ENCODE measurements around the gene PFKL. TPM values are rescaled to one million over a fixed set of nuclear protein-coding genes. Genes with fewer than 3 reads are reported as not detected.

PFKL gene
- total RNA-seq, 1 experiment from 2014 or later: 134 TPM

GRCh38 chr21:44330698-44331097 lies 30.8 kb downstream of the PFKL start:
- Mint-ChIP-seq H3K4me3 (no peak overlapping the region), H3K4me1 (no peaks in the 10 kb centered on the region), H3K27me3 (ENCODE audit: low read depth) (no peaks in the 10 kb centered on the region), H3K9me3 (no peaks in the 10 kb centered on the region), H3K36me3 (no peaks in the 10 kb centered on the region), H3K27ac (no peak overlapping the region)
- TF ChIP-seq TCF7 (CRISPR knock-in tag; IDR thresholded peaks at IDR 0.05; ENCODE audit: low read depth) (no peak), ZNF121 (CRISPR knock-in tag; IDR thresholded peaks at IDR 0.05) (no peak), E2F5 (CRISPR knock-in tag; IDR thresholded peaks at IDR 0.05) (no peak), USF2 (CRISPR knock-in tag; IDR thresholded peaks at IDR 0.05) (no peak), ZNF263 (CRISPR knock-in tag; IDR thresholded peaks at IDR 0.05; ENCODE audit: low read depth) (no peak), MXD4 (CRISPR knock-in tag; IDR thresholded peaks at IDR 0.05; ENCODE audit: borderline replicate concordance) (no peak), ZNF671 (CRISPR knock-in tag; IDR thresholded peaks at IDR 0.05) (no peak), MYBL2 (CRISPR knock-in tag; IDR thresholded peaks at IDR 0.05) (no peak), ZNF532 (CRISPR knock-in tag; IDR thresholded peaks at IDR 0.05; ENCODE audit: borderline replicate concordance) (no peak), TEAD4 (CRISPR knock-in tag; IDR thresholded peaks at IDR 0.05) (no peak), JAZF1 (CRISPR knock-in tag; IDR thresholded peaks at IDR 0.05) (no peak), ZNF232 (CRISPR knock-in tag; IDR thresholded peaks at IDR 0.05) (no peak), CDX4 (CRISPR knock-in tag; IDR thresholded peaks at IDR 0.05; ENCODE audit: borderline replicate concordance) (no peak), SOX15 (CRISPR knock-in tag; IDR thresholded peaks at IDR 0.05) (no peak), CREM (CRISPR knock-in tag; IDR thresholded peaks at IDR 0.05) (no peak)
- POLR2A ChIA-PET: no interaction called here
- ATAC-seq (no peak), DNase-seq (ENCODE audit: low spot score) (no peak)
- CTCF ChIA-PET: interaction anchor here (0.6 to 1.9 kb wide), 3 partner anchors 33 to 126 kb away, joined by 3 to 6 read pairs (median 6); partner anchors contain the start of gene LRRC3

GRCh38 chr21:44331209-44331608 lies 31.4 kb downstream of the PFKL start:
- Mint-ChIP-seq H3K4me3 (no peak overlapping the region), H3K4me1 (no peaks in the 10 kb centered on the region), H3K27me3 (ENCODE audit: low read depth) (no peaks in the 10 kb centered on the region), H3K9me3 (no peaks in the 10 kb centered on the region), H3K27ac (no peak overlapping the region), H3K36me3 (no peaks in the 10 kb centered on the region)
- POLR2A ChIA-PET: no interaction called here
- CTCF ChIA-PET: interaction anchor here (0.5 to 1.9 kb wide), 4 partner anchors 34 to 159 kb away, joined by 3 to 6 read pairs (median 4); no protein-coding TSS in a partner anchor
- ATAC-seq (no peak), DNase-seq (ENCODE audit: low spot score) (no peak)
- no peak for TF ChIP-seq AFF4 (CRISPR knock-in tag; IDR thresholded peaks at IDR 0.05; ENCODE audit: borderline replicate concordance)
- TF ChIP-seq MLX (CRISPR knock-in tag; IDR thresholded peaks at IDR 0.05): no peak
- no peak for TF ChIP-seq ZNF232 (CRISPR knock-in tag; IDR thresholded peaks at IDR 0.05)
- TF ChIP-seq CREM (CRISPR knock-in tag; IDR thresholded peaks at IDR 0.05): no peak
- TF ChIP-seq CBFB (CRISPR knock-in tag; IDR thresholded peaks at IDR 0.05; ENCODE audit: low read depth): no peak
- TF ChIP-seq OVOL2 (CRISPR knock-in tag; IDR thresholded peaks at IDR 0.05; ENCODE audit: borderline replicate concordance): no peak
- TF ChIP-seq ZBTB21 (CRISPR knock-in tag; IDR thresholded peaks at IDR 0.05; ENCODE audit: borderline replicate concordance): no peak
- TF ChIP-seq STAT6 (CRISPR knock-in tag; conservative IDR thresholded peaks at IDR 0.05; ENCODE audit: low read depth): no peak
- TF ChIP-seq ELF4 (CRISPR knock-in tag; IDR thresholded peaks at IDR 0.05; ENCODE audit: low read depth): no peak

Measured in WTC11 (cell line).